H9 (cell line): ENCODE results near the gene PRF1. TPM values are rescaled to one million over a fixed set of nuclear protein-coding genes. Genes with fewer than 3 reads are reported as not detected.
A peak's percentile ranks its signal among the peaks of the same experiment; 100 is the strongest.

Experiments
- DNase-seq: peaks from one replicate; pipeline ENCODE4 v3.0.0-alpha.2; 2017
- H2AFZ ChIP-seq: one replicate; pipeline ENCODE4 v1.6.1; 2013; ENCODE audit warnings: mild to moderate bottlenecking, low read length, control low read depth, moderate library complexity
- H2AK5ac ChIP-seq: 2 replicates; pipeline ENCODE4 v1.6.1; 2013; ENCODE audit warnings: low read length, control low read depth, mixed read lengths; ENCODE audit not compliant: insufficient read length
- H2BK120ac ChIP-seq: one replicate; pipeline ENCODE4 v1.6.1; 2013; ENCODE audit warnings: low read depth, mild to moderate bottlenecking, low read length, control low read depth, inconsistent platforms; ENCODE audit not compliant: poor library complexity, severe bottlenecking
- H2BK12ac ChIP-seq: 2 replicates; pipeline ENCODE4 v1.6.1; 2013; ENCODE audit warnings: low read length, control low read depth, mixed read lengths, low read depth; ENCODE audit not compliant: insufficient read length
- H2BK15ac ChIP-seq: 2 replicates; pipeline ENCODE4 v1.6.1; 2013; ENCODE audit warnings: low read depth, low read length, control low read depth
- H2BK20ac ChIP-seq: one replicate; pipeline ENCODE4 v1.6.1; 2013; ENCODE audit warnings: low read depth, mild to moderate bottlenecking, low read length, control low read depth, inconsistent platforms; ENCODE audit not compliant: poor library complexity, severe bottlenecking
- H2BK5ac ChIP-seq: 2 replicates; pipeline ENCODE4 v1.6.1; 2013; ENCODE audit warnings: low read length, control low read depth, mixed read lengths; ENCODE audit not compliant: insufficient read length
- H3K14ac ChIP-seq: 2 replicates; pipeline ENCODE4 v1.6.1; 2013; ENCODE audit warnings: low read length, control low read depth; ENCODE audit not compliant: insufficient read depth
- H3K18ac ChIP-seq: 2 replicates; pipeline ENCODE4 v1.6.1; 2013; ENCODE audit warnings: low read depth, mild to moderate bottlenecking, mixed read lengths, low read length, control low read depth; ENCODE audit not compliant: insufficient read length
- H3K23ac ChIP-seq: 2 replicates; pipeline ENCODE4 v1.6.1; 2013; ENCODE audit warnings: low read length, control low read depth, mixed read lengths, low read depth; ENCODE audit not compliant: insufficient read length
- H3K23me2 ChIP-seq: 2 replicates; pipeline ENCODE4 v1.6.1; 2013; ENCODE audit warnings: low read depth, mild to moderate bottlenecking, mixed read lengths, low read length, control low read depth; ENCODE audit not compliant: insufficient read length, poor library complexity, severe bottlenecking
- H3K27ac ChIP-seq: 2 replicates; pipeline ENCODE4 v1.5.1; 2013; ENCODE audit warnings: low read length, control low read depth, mixed read lengths, low read depth; ENCODE audit not compliant: insufficient read length
- H3K27me3 ChIP-seq: 2 replicates; pipeline ENCODE4 v1.6.1; 2013; ENCODE audit warnings: low read length, control low read depth, inconsistent platforms; ENCODE audit not compliant: insufficient read depth
- H3K4ac ChIP-seq: 2 replicates; pipeline ENCODE4 v1.6.1; 2013; ENCODE audit warnings: low read depth, mild to moderate bottlenecking, control low read depth, inconsistent platforms, low read length, moderate library complexity
- H3K4me1 ChIP-seq: 2 replicates; pipeline ENCODE4 v1.6.1; 2013; ENCODE audit warnings: low read length, control low read depth, inconsistent platforms; ENCODE audit not compliant: insufficient read depth
- H3K4me2 ChIP-seq: 2 replicates; pipeline ENCODE4 v1.6.1; 2013; ENCODE audit warnings: low read length, control low read depth, mixed read lengths; ENCODE audit not compliant: insufficient read length, insufficient read depth
- H3K56ac ChIP-seq: 2 replicates; pipeline ENCODE4 v1.6.1; 2013; ENCODE audit warnings: low read depth, mild to moderate bottlenecking, mixed read lengths, low read length, control low read depth; ENCODE audit not compliant: insufficient read length
- H3K79me1 ChIP-seq: 2 replicates; pipeline ENCODE4 v1.6.1; 2013; ENCODE audit warnings: low read depth, mild to moderate bottlenecking, moderate library complexity, low read length, control low read depth, inconsistent platforms; ENCODE audit not compliant: insufficient read depth, poor library complexity, severe bottlenecking
- H3K79me2 ChIP-seq: 2 replicates; pipeline ENCODE4 v1.6.1; 2013; ENCODE audit warnings: low read length, control low read depth, inconsistent platforms; ENCODE audit not compliant: insufficient read depth
- H3K9ac ChIP-seq: 2 replicates; pipeline ENCODE4 v1.6.1; 2013; ENCODE audit warnings: low read length, control low read depth, mixed read lengths; ENCODE audit not compliant: insufficient read length; ENCODE audit errors: extremely low read depth
- H3K9me3 ChIP-seq: one replicate; pipeline ENCODE4 v1.6.1; 2013; ENCODE audit warnings: low read depth, low read length, inconsistent platforms; ENCODE audit not compliant: control insufficient read depth
- H3T11ph ChIP-seq: one replicate; pipeline ENCODE4 v1.6.1; 2013; ENCODE audit warnings: mild to moderate bottlenecking, low read length, control low read depth, inconsistent platforms
- H4K20me1 ChIP-seq: one replicate; pipeline ENCODE4 v1.6.1; 2013; ENCODE audit not compliant: control insufficient read depth, insufficient read length, insufficient read depth
- H4K5ac ChIP-seq: 2 replicates; pipeline ENCODE4 v1.6.1; 2013; ENCODE audit warnings: low read depth, mild to moderate bottlenecking, mixed read lengths, low read length, control low read depth; ENCODE audit not compliant: insufficient read length
- H4K8ac ChIP-seq: replicated peaks from 2 replicates; pipeline ENCODE4 v1.6.1; 2013; ENCODE audit warnings: low read length, control low read depth, mixed read lengths, low read depth; ENCODE audit not compliant: insufficient read length
- H4K91ac ChIP-seq: 2 replicates; pipeline ENCODE4 v1.6.1; 2013; ENCODE audit warnings: low read depth, mild to moderate bottlenecking, moderate library complexity, mixed read lengths, low read length, control low read depth; ENCODE audit not compliant: insufficient read length
- H3K27ac Mint-ChIP-seq, 3 experiments: 2 replicates in 2 of 3; 3 replicates in 1 of 3; pipeline ENCODE4 v1.8.0; 2020 to 2021; ENCODE audit warnings: mixed read lengths in 3 of 3, mild to moderate bottlenecking in 1 of 3, moderate library complexity in 1 of 3
- H3K27me3 Mint-ChIP-seq: 2 replicates; pipeline ENCODE4 v1.8.0; 2021; ENCODE audit warnings: low read depth, mild to moderate bottlenecking, moderate library complexity, mixed read lengths
- H3K36me3 Mint-ChIP-seq, 3 experiments: 2 replicates in 2 of 3; 3 replicates in 1 of 3; pipeline ENCODE4 v1.8.0; 2020 to 2021; ENCODE audit warnings: low read depth in 3 of 3, mixed read lengths in 3 of 3; ENCODE audit not compliant: insufficient read depth in 1 of 3
- H3K4me1 Mint-ChIP-seq, 2 experiments: 2 replicates each; pipeline ENCODE4 v1.8.0; 2020; ENCODE audit warnings: mixed read lengths in 2 of 2
- H3K4me3 Mint-ChIP-seq, 2 experiments: 2 replicates in 1 of 2; 3 replicates in 1 of 2; pipeline ENCODE4 v1.8.0; 2020 to 2021; ENCODE audit warnings: mild to moderate bottlenecking in 2 of 2, mixed read lengths in 2 of 2, moderate library complexity in 1 of 2
- H3K9me3 Mint-ChIP-seq, 2 experiments: 2 replicates in 1 of 2; 3 replicates in 1 of 2; pipeline ENCODE4 v1.8.0; 2020; ENCODE audit warnings: mild to moderate bottlenecking in 2 of 2, mixed read lengths in 2 of 2, moderate library complexity in 1 of 2
- CTCF ChIP-seq: fragments of 200-600 bp; sonication (generic); conservative IDR thresholded peaks from 3 replicates; pipeline ENCODE4 v1.8.0; 2021; ENCODE audit warnings: antibody characterized with exemption, mild to moderate bottlenecking
- WGBS: extraction: QIAGEN DNeasy Blood & Tissue Kit; methylation state at CpG from one replicate; pipeline ENCODE4 v1.1.7; 2013; ENCODE audit warnings: missing lambda C conversion rate, low lambda C conversion rate, mixed read lengths; ENCODE audit not compliant: insufficient read length; ENCODE audit errors: extremely low coverage; 5-methylcytosine and 5-hydroxymethylcytosine counted together
- total RNA-seq: library from RNA; stranded (reverse); gene quantifications from 2 replicates; pipeline ENCODE4 v1.2.1, GENCODE V29; 2021

Gene PRF1
- total RNA-seq, 1 experiment from 2014 or later = not detected

- Histone ChIP-seq H3K14ac (no peak overlapping the region; the same call in 1 of the 2 replicates), H4K20me1 (no peaks in the 10 kb centered on the region), H2BK12ac (no peak overlapping the region), H4K5ac (no peak overlapping the region), H2BK5ac (no peak overlapping the region), H3K4me2 (no peak overlapping the region), H4K91ac (no peak overlapping the region), H4K8ac (no peak overlapping the region), H3K79me2 (no peaks in the 10 kb centered on the region), H2AK5ac (no peak overlapping the region), H2BK20ac (no peak overlapping the region), H3K23ac (no peak overlapping the region), H3T11ph (no peak overlapping the region), H3K18ac (no peak overlapping the region), H3K27ac (no peak overlapping the region), H3K23me2 (no peaks in the 10 kb centered on the region), H2BK15ac (no peak overlapping the region), H3K56ac (no peak overlapping the region), H2BK120ac (no peak overlapping the region), H3K4ac (no peak overlapping the region), H3K27me3 (no peaks in the 10 kb centered on the region), H3K9ac (no peak overlapping the region), H2AFZ (no peak overlapping the region), H3K79me1 (no peaks in the 10 kb centered on the region), H3K4me1 (no peaks in the 10 kb centered on the region), H3K9me3 (no peaks in the 10 kb centered on the region)
- Mint-ChIP-seq H3K36me3 (peaks cover 0 to 6% (median 0%) of the 10 kb centered on the region in 3 experiments; a peak in 3 of 7 replicates), H3K4me3 (no peak overlapping the region), H3K9me3 (no peaks in the 10 kb centered on the region), H3K27ac (peak overlapping the region in 2 of 3 experiments; percentile 75 to 79; a peak in 3 of 7 replicates), H3K27me3 (no peaks in the 10 kb centered on the region), H3K4me1 (peaks cover 0 to 8% of the 10 kb centered on the region in 2 experiments; a peak in 3 of 4 replicates)
- no peak for TF ChIP-seq CTCF
- WGBS = no CpG with 5 or more reads among the region's 18 CpGs
- DNase-seq = no peak
These were observed 36.7 kb downstream of the PRF1 start for GRCh38 chr10:70565556-70566514.
